SK-N-SH treated with all-trans-retinoic acid at 6 μM for 48 hours (cell line): Measurements from ENCODE around the gene KLHL29.

ENCODE experiments used
- ATAC-seq: fragments of 200-7000 bp; cut with Tn5 transposase; 3 replicates; pipeline ENCODE4 v1.9.1; 2020; ENCODE audit warnings: mild to moderate bottlenecking, moderate library complexity
- ARNTL ChIP-seq: fragments of 450-650 bp; formaldehyde crosslinking; IDR thresholded peaks from 2 replicates; pipeline ENCODE4 v1.5.0; 2020; ENCODE audit warnings: low read depth, mild to moderate bottlenecking, moderate library complexity, borderline replicate concordance
- BACH2 ChIP-seq: fragments of 250-450 bp; sonication (Bioruptor Pico); IDR thresholded peaks from 2 replicates; pipeline ENCODE4 v1.9.0; 2021; ENCODE audit warnings: mild to moderate bottlenecking, borderline replicate concordance
- CSDC2 ChIP-seq: fragments of 250-450 bp; sonication (Bioruptor Pico); IDR thresholded peaks from 2 replicates; pipeline ENCODE4 v1.5.0; 2020; ENCODE audit warnings: mild to moderate bottlenecking, moderate library complexity
- ESRRG ChIP-seq: fragments of 250-450 bp; sonication (Bioruptor Pico); IDR thresholded peaks from 2 replicates; pipeline ENCODE4 v1.6.1; 2021; ENCODE audit warnings: mild to moderate bottlenecking
- GLIS3 ChIP-seq: fragments of 250-450 bp; sonication (Bioruptor Pico); IDR thresholded peaks from 2 replicates; pipeline ENCODE4 v1.5.0; 2020; ENCODE audit warnings: mild to moderate bottlenecking, moderate library complexity
- ISL1 ChIP-seq: fragments of 250-450 bp; sonication (Bioruptor Pico); IDR thresholded peaks from 2 replicates; pipeline ENCODE4 v2.1.2; 2022; ENCODE audit warnings: mild to moderate bottlenecking, moderate library complexity
- OSR1 ChIP-seq: fragments of 250-450 bp; sonication (Bioruptor Pico); IDR thresholded peaks from 2 replicates; pipeline ENCODE4 v1.8.0; 2022; ENCODE audit warnings: moderate library complexity, mild to moderate bottlenecking, inconsistent platforms
- PPARA ChIP-seq: fragments of 250-450 bp; sonication (Bioruptor Pico); IDR thresholded peaks from 2 replicates; pipeline ENCODE4 v1.5.0; 2020; ENCODE audit warnings: mild to moderate bottlenecking, borderline replicate concordance
- RARB ChIP-seq: fragments of 250-450 bp; sonication (Bioruptor Pico); IDR thresholded peaks from 2 replicates; pipeline ENCODE4 v1.8.0; 2021; ENCODE audit warnings: mild to moderate bottlenecking, moderate library complexity
- SNAI2 ChIP-seq: fragments of 250-450 bp; sonication (Bioruptor Pico); IDR thresholded peaks from 2 replicates; pipeline ENCODE4 v1.5.0; 2020; ENCODE audit warnings: mild to moderate bottlenecking, moderate library complexity
- TCF4 ChIP-seq: fragments of 250-450 bp; sonication (Bioruptor Pico); IDR thresholded peaks from 2 replicates; pipeline ENCODE4 v1.8.0; 2021; ENCODE audit warnings: mild to moderate bottlenecking, moderate library complexity, borderline replicate concordance
- TOX ChIP-seq: fragments of 250-450 bp; sonication (Bioruptor Pico); IDR thresholded peaks from 2 replicates; pipeline ENCODE4 v1.8.0; 2021; ENCODE audit warnings: mild to moderate bottlenecking, moderate library complexity, borderline replicate concordance
- ZC3H10 ChIP-seq: fragments of 250-450 bp; sonication (Bioruptor Pico); IDR thresholded peaks from 2 replicates; pipeline ENCODE4 v1.5.1; 2021; ENCODE audit warnings: mild to moderate bottlenecking, moderate library complexity
- ZFP3 ChIP-seq: fragments of 250-450 bp; sonication (Bioruptor Pico); IDR thresholded peaks from 2 replicates; pipeline ENCODE4 v1.5.0; 2020; ENCODE audit warnings: mild to moderate bottlenecking, moderate library complexity
- ZFP30 ChIP-seq: fragments of 450-650 bp; formaldehyde crosslinking; IDR thresholded peaks from 2 replicates; pipeline ENCODE4 v1.5.0; 2022; ENCODE audit warnings: mild to moderate bottlenecking, moderate library complexity
- ZNF565 ChIP-seq: fragments of 450-650 bp; formaldehyde crosslinking; conservative IDR thresholded peaks from 2 replicates; pipeline ENCODE4 v1.5.0; 2020; ENCODE audit warnings: low read depth, mild to moderate bottlenecking, moderate library complexity
- ZNF70 ChIP-seq: fragments of 450-650 bp; formaldehyde crosslinking; IDR thresholded peaks from 2 replicates; pipeline ENCODE4 v1.5.0; 2020; ENCODE audit warnings: mild to moderate bottlenecking, moderate library complexity
- ZNF8 ChIP-seq: fragments of 450-650 bp; formaldehyde crosslinking; IDR thresholded peaks from 2 replicates; pipeline ENCODE4 v1.5.0; 2020; ENCODE audit warnings: mild to moderate bottlenecking, moderate library complexity
- TF ChIP-seq, protein P1 (sequence below): fragments of 250-450 bp; sonication (Bioruptor Pico); IDR thresholded peaks from 2 replicates; pipeline ENCODE4 v1.8.0; 2021; ENCODE audit warnings: low read depth, mild to moderate bottlenecking, moderate library complexity, borderline replicate concordance
- TF ChIP-seq, protein P2 (sequence below): fragments of 250-450 bp; sonication (Bioruptor Pico); IDR thresholded peaks from 2 replicates; pipeline ENCODE4 v1.8.0; 2020; ENCODE audit warnings: mild to moderate bottlenecking, moderate library complexity, borderline replicate concordance
- TF ChIP-seq, protein P3 (sequence below): fragments of 250-450 bp; sonication (Bioruptor Pico); IDR thresholded peaks from 2 replicates; pipeline ENCODE4 v1.5.1; 2021; ENCODE audit warnings: mild to moderate bottlenecking, moderate library complexity
- TF ChIP-seq, protein P4 (sequence below): fragments of 250-450 bp; sonication (Bioruptor Pico); IDR thresholded peaks from 2 replicates; pipeline ENCODE4 v1.5.0; 2020; ENCODE audit warnings: mild to moderate bottlenecking, moderate library complexity
- TF ChIP-seq, protein P5 (sequence below): fragments of 250-450 bp; sonication (Bioruptor Pico); IDR thresholded peaks from 2 replicates; pipeline ENCODE4 v1.5.1; 2020; ENCODE audit warnings: low read depth, mild to moderate bottlenecking, moderate library complexity

Gene KLHL29

DNA sequence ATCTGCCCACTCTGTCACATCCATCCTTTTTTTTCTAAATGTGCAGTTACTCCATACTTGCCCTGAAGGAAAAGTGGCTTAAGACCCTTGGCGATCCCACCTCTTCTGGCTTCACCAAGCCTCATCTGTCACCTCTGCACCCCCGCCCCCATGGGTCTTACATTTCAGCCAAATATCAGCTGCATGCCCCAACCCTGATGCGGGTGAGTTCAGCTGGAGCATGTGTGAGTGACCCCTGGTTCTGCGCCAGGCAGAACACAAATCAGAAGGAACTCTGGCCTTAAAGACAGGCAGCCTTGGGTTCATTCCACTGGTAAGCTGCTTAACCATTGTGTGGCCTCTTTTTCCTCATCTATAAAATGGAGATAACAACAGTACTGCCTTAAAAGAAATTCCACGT, 194.7 kb downstream of the KLHL29 start (continued):
- TF ChIP-seq, protein P1, sequence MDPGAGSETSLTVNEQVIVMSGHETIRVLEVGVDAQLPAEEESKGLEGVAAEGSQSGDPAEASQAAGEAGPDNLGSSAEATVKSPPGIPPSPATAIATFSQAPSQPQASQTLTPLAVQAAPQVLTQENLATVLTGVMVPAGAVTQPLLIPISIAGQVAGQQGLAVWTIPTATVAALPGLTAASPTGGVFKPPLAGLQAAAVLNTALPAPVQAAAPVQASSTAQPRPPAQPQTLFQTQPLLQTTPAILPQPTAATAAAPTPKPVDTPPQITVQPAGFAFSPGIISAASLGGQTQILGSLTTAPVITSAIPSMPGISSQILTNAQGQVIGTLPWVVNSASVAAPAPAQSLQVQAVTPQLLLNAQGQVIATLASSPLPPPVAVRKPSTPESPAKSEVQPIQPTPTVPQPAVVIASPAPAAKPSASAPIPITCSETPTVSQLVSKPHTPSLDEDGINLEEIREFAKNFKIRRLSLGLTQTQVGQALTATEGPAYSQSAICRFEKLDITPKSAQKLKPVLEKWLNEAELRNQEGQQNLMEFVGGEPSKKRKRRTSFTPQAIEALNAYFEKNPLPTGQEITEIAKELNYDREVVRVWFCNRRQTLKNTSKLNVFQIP = no peak
- TF ChIP-seq ZNF8 (CRISPR knock-in tag) = no peak
- TF ChIP-seq ZFP30 = no peak
- TF ChIP-seq BACH2 (CRISPR knock-in tag) = no peak
- no peak for TF ChIP-seq GLIS3 (CRISPR knock-in tag)

DNA sequence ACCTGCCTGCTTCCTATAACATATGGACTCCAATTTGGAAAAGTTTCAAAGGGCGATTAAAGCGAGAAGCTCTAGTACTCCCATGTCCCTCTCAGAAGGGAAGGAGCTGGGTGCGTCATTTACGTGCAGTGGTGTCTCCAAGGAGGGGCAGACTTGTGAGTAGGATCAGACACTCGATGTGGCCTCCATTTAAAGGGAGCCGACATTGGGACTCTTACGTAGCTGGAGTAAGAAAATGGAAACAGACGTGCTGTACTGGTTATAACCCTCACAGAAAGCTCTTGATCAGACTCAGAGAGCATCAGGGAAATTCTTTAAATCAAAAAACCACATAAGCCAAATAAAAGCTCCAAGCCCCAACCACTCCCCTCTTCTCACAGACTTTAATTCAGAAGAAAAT, 198.5 kb downstream of the KLHL29 start:
- TF ChIP-seq TCF4 (CRISPR knock-in tag) (no peak), SNAI2 (no peak), ZNF70 (CRISPR knock-in tag) (no peak), ZNF8 (CRISPR knock-in tag) (no peak), ZNF565 (CRISPR knock-in tag) (no peak), OSR1 (CRISPR knock-in tag) (no peak), ZFP3 (no peak), ESRRG (CRISPR knock-in tag) (no peak), ZC3H10 (CRISPR knock-in tag) (no peak), ISL1 (CRISPR knock-in tag) (no peak), TOX (CRISPR knock-in tag) (no peak), GLIS3 (CRISPR knock-in tag) (no peak)
- TF ChIP-seq, protein P2, sequence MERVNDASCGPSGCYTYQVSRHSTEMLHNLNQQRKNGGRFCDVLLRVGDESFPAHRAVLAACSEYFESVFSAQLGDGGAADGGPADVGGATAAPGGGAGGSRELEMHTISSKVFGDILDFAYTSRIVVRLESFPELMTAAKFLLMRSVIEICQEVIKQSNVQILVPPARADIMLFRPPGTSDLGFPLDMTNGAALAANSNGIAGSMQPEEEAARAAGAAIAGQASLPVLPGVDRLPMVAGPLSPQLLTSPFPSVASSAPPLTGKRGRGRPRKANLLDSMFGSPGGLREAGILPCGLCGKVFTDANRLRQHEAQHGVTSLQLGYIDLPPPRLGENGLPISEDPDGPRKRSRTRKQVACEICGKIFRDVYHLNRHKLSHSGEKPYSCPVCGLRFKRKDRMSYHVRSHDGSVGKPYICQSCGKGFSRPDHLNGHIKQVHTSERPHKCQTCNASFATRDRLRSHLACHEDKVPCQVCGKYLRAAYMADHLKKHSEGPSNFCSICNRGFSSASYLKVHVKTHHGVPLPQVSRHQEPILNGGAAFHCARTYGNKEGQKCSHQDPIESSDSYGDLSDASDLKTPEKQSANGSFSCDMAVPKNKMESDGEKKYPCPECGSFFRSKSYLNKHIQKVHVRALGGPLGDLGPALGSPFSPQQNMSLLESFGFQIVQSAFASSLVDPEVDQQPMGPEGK (CRISPR knock-in tag) = no peak
- TF ChIP-seq, protein P3, sequence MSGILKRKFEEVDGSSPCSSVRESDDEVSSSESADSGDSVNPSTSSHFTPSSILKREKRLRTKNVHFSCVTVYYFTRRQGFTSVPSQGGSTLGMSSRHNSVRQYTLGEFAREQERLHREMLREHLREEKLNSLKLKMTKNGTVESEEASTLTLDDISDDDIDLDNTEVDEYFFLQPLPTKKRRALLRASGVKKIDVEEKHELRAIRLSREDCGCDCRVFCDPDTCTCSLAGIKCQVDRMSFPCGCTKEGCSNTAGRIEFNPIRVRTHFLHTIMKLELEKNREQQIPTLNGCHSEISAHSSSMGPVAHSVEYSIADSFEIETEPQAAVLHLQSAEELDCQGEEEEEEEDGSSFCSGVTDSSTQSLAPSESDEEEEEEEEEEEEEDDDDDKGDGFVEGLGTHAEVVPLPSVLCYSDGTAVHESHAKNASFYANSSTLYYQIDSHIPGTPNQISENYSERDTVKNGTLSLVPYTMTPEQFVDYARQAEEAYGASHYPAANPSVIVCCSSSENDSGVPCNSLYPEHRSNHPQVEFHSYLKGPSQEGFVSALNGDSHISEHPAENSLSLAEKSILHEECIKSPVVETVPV (CRISPR knock-in tag) = no peak
- TF ChIP-seq, protein P4, sequence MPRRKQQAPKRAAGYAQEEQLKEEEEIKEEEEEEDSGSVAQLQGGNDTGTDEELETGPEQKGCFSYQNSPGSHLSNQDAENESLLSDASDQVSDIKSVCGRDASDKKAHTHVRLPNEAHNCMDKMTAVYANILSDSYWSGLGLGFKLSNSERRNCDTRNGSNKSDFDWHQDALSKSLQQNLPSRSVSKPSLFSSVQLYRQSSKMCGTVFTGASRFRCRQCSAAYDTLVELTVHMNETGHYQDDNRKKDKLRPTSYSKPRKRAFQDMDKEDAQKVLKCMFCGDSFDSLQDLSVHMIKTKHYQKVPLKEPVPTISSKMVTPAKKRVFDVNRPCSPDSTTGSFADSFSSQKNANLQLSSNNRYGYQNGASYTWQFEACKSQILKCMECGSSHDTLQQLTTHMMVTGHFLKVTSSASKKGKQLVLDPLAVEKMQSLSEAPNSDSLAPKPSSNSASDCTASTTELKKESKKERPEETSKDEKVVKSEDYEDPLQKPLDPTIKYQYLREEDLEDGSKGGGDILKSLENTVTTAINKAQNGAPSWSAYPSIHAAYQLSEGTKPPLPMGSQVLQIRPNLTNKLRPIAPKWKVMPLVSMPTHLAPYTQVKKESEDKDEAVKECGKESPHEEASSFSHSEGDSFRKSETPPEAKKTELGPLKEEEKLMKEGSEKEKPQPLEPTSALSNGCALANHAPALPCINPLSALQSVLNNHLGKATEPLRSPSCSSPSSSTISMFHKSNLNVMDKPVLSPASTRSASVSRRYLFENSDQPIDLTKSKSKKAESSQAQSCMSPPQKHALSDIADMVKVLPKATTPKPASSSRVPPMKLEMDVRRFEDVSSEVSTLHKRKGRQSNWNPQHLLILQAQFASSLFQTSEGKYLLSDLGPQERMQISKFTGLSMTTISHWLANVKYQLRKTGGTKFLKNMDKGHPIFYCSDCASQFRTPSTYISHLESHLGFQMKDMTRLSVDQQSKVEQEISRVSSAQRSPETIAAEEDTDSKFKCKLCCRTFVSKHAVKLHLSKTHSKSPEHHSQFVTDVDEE (CRISPR knock-in tag) = no peak
- no peak for ATAC-seq

DNA sequence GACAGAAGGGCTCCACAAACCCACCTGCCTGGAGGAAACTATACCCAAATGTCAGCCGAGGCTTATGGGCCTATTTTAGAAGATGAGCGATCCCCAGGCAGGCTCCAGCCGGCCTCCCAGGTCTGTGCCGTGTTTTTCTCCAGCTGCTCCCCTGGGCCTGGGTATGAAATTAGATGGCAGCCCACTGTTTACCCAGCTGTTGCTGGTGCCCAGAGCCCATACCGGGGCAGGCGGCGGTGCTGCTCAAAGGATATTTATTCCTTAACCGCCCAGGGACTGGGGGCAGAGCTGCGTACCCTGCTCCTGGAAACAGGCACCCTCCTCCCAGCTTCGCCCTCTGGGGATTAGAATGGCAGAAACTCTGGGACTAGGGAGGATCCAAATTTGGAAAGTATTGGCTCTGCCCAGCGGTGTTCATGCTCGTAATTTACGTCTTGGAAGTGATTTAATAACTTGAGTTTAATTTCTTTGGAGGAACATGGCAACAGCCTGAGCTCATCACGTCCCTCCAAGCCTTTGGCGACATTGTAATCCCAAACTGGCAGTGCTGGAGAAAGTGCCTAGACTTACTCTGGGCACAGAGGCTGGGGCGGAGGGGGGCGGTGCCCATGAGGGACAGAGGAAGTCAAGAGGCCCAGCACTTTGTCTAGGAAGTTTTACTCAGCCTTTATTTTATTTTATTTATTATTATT, 199.2 kb downstream of the KLHL29 start:
- no peak for ATAC-seq
- no peak for TF ChIP-seq ZFP30
- TF ChIP-seq, protein P1 = no peak
- TF ChIP-seq ZNF70 (CRISPR knock-in tag) = no peak
- TF ChIP-seq ZFP3 = no peak
- TF ChIP-seq, protein P4 (CRISPR knock-in tag) = no peak
- TF ChIP-seq RARB (CRISPR knock-in tag) = no peak
- no peak for TF ChIP-seq ZNF565 (CRISPR knock-in tag)
- TF ChIP-seq ZNF8 (CRISPR knock-in tag) = no peak
- TF ChIP-seq ESRRG (CRISPR knock-in tag) = no peak
- no peak for TF ChIP-seq TCF4 (CRISPR knock-in tag)
- TF ChIP-seq BACH2 (CRISPR knock-in tag) = no peak
- TF ChIP-seq ZC3H10 (CRISPR knock-in tag) = no peak
- TF ChIP-seq SNAI2 = no peak
- no peak for TF ChIP-seq ARNTL (CRISPR knock-in tag)
- TF ChIP-seq PPARA = no peak
- TF ChIP-seq CSDC2 (CRISPR knock-in tag) = no peak
- TF ChIP-seq GLIS3 (CRISPR knock-in tag) = no peak
- TF ChIP-seq, protein P5, sequence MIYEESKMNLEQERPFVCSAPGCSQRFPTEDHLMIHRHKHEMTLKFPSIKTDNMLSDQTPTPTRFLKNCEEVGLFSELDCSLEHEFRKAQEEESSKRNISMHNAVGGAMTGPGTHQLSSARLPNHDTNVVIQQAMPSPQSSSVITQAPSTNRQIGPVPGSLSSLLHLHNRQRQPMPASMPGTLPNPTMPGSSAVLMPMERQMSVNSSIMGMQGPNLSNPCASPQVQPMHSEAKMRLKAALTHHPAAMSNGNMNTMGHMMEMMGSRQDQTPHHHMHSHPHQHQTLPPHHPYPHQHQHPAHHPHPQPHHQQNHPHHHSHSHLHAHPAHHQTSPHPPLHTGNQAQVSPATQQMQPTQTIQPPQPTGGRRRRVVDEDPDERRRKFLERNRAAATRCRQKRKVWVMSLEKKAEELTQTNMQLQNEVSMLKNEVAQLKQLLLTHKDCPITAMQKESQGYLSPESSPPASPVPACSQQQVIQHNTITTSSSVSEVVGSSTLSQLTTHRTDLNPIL = no peak
- TF ChIP-seq TOX (CRISPR knock-in tag) = no peak
- TF ChIP-seq, all 23 proteins: peak for 0
